ENCODE results near the gene SLX9.

GRCh38 chr21:44987301-44987885, 47.6 kb downstream of the SLX9 start:
- TF ChIP-seq, protein P1, sequence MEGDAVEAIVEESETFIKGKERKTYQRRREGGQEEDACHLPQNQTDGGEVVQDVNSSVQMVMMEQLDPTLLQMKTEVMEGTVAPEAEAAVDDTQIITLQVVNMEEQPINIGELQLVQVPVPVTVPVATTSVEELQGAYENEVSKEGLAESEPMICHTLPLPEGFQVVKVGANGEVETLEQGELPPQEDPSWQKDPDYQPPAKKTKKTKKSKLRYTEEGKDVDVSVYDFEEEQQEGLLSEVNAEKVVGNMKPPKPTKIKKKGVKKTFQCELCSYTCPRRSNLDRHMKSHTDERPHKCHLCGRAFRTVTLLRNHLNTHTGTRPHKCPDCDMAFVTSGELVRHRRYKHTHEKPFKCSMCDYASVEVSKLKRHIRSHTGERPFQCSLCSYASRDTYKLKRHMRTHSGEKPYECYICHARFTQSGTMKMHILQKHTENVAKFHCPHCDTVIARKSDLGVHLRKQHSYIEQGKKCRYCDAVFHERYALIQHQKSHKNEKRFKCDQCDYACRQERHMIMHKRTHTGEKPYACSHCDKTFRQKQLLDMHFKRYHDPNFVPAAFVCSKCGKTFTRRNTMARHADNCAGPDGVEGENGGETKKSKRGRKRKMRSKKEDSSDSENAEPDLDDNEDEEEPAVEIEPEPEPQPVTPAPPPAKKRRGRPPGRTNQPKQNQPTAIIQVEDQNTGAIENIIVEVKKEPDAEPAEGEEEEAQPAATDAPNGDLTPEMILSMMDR (optimal IDR thresholded peaks at IDR 0.05 in 1 of 3, IDR thresholded peaks at IDR 0.05 in 1 of 3, conservative IDR thresholded peaks at IDR 0.05 in 1 of 3; ENCODE audit: extremely low read depth in 1 of 3, insufficient read depth in 2 of 3, low read length in 3 of 3) = no peak
- no peak for TF ChIP-seq EZH2 (IDR thresholded peaks at IDR 0.05; ENCODE audit: low read length)

Measured in keratinocyte (primary cell).